ENCODE measurements around the gene MAPK8IP1. TPM values are rescaled to one million over a fixed set of nuclear protein-coding genes. Genes with fewer than 3 reads are reported as not detected.

MAPK8IP1 gene
- polyA plus RNA-seq, 1 donor (not counting 4 experiments of a cell fraction or from before 2014, with no cell fraction given), result 0.51 TPM

GRCh38 chr11:45877221-45877620 lies 8.2 kb upstream of the MAPK8IP1 start:
- no peak overlapping the region for H2AFZ ChIP-seq (ENCODE audit: control insufficient read depth, low read length)
- no peaks in the 10 kb centered on the region for H3K27me3 ChIP-seq (ENCODE audit: control insufficient read depth, extremely low read depth, insufficient read depth, low read length)
- H4K20me1 ChIP-seq (ENCODE audit: control insufficient read depth, extremely low read depth, insufficient read depth, low read length), result no peaks in the 10 kb centered on the region
- peaks cover 9% of the 10 kb centered on the region for H3K4me1 ChIP-seq (ENCODE audit: control insufficient read depth, extremely low read depth, insufficient read depth, low read length)
- H3K27ac ChIP-seq (ENCODE audit: control insufficient read depth, insufficient read depth, low read length), result no peak overlapping the region
- H3K9me3 ChIP-seq (ENCODE audit: control insufficient read depth, low read depth, low read length), result no peaks in the 10 kb centered on the region
- TF ChIP-seq CTCF (optimal IDR thresholded peaks at IDR 0.05 in 1 of 3, IDR thresholded peaks at IDR 0.05 in 1 of 3, conservative IDR thresholded peaks at IDR 0.05 in 1 of 3; ENCODE audit: extremely low read depth in 1 of 3, insufficient read depth in 2 of 3, low read length in 3 of 3), result no peak
- no peak for TF ChIP-seq EZH2 (IDR thresholded peaks at IDR 0.05; ENCODE audit: low read length)
- no peak for FAIRE-seq
- no peak for DNase-seq (ENCODE audit: low read depth, low spot score)
- H3K36me3 ChIP-seq (ENCODE audit: control insufficient read depth in 2 of 2, extremely low read depth in 1 of 2, insufficient read depth in 2 of 2, low read length in 2 of 2), result peaks cover 11 to 12% of the 10 kb centered on the region in 2 experiments
- dilution Hi-C loops (cut with MboI; ENCODE audit: extremely low pct_ligation_motif_present, low sequenced_read_pairs), result no loop called here
- H3K9ac ChIP-seq (ENCODE audit: control insufficient read depth, extremely low read depth, insufficient read depth, low read length), result no peak overlapping the region
- H3K4me2 ChIP-seq (ENCODE audit: control insufficient read depth, extremely low read depth, insufficient read depth, low read depth, low read length), result no peak overlapping the region
- H3K79me2 ChIP-seq (ENCODE audit: control insufficient read depth, insufficient read depth, low read length), result no peaks in the 10 kb centered on the region
- no peak overlapping the region for H3K4me3 ChIP-seq (ENCODE audit: control insufficient read depth in 2 of 3, extremely low read depth in 1 of 3, insufficient read depth in 2 of 3, low read depth in 1 of 3, low read length in 3 of 3)
- no peaks in the 10 kb centered on the region for H3K9me1 ChIP-seq (ENCODE audit: control insufficient read depth, extremely low read depth, insufficient read depth, low read length)

- TF ChIP-seq EZH2 (IDR thresholded peaks at IDR 0.05; ENCODE audit: low read length), result no peak
- TF ChIP-seq CTCF (optimal IDR thresholded peaks at IDR 0.05 in 1 of 3, IDR thresholded peaks at IDR 0.05 in 1 of 3, conservative IDR thresholded peaks at IDR 0.05 in 1 of 3; ENCODE audit: extremely low read depth in 1 of 3, insufficient read depth in 2 of 3, low read length in 3 of 3), result no peak
- no peaks in the 10 kb centered on the region for H3K79me2 ChIP-seq (ENCODE audit: control insufficient read depth, insufficient read depth, low read length)
- peaks cover 11 to 12% of the 10 kb centered on the region in 2 experiments for H3K36me3 ChIP-seq (ENCODE audit: control insufficient read depth in 2 of 2, extremely low read depth in 1 of 2, insufficient read depth in 2 of 2, low read length in 2 of 2)
- no peaks in the 10 kb centered on the region for H3K27me3 ChIP-seq (ENCODE audit: control insufficient read depth, extremely low read depth, insufficient read depth, low read length)
- H3K27ac ChIP-seq (ENCODE audit: control insufficient read depth, insufficient read depth, low read length), result no peak overlapping the region
- H3K9ac ChIP-seq (ENCODE audit: control insufficient read depth, extremely low read depth, insufficient read depth, low read length), result no peak overlapping the region
- H2AFZ ChIP-seq (ENCODE audit: control insufficient read depth, low read length), result no peak overlapping the region
- FAIRE-seq (no peak), DNase-seq (ENCODE audit: low read depth, low spot score) (no peak)
- H3K4me2 ChIP-seq (ENCODE audit: control insufficient read depth, extremely low read depth, insufficient read depth, low read depth, low read length), result no peak overlapping the region
- no peak overlapping the region for H3K4me3 ChIP-seq (ENCODE audit: control insufficient read depth in 2 of 3, extremely low read depth in 1 of 3, insufficient read depth in 2 of 3, low read depth in 1 of 3, low read length in 3 of 3)
- no peaks in the 10 kb centered on the region for H3K9me3 ChIP-seq (ENCODE audit: control insufficient read depth, low read depth, low read length)
- dilution Hi-C loops (cut with MboI; ENCODE audit: extremely low pct_ligation_motif_present, low sequenced_read_pairs), result no loop called here
- no peaks in the 10 kb centered on the region for H3K9me1 ChIP-seq (ENCODE audit: control insufficient read depth, extremely low read depth, insufficient read depth, low read length)
- peaks cover 5% of the 10 kb centered on the region for H3K4me1 ChIP-seq (ENCODE audit: control insufficient read depth, extremely low read depth, insufficient read depth, low read length)
- no peaks in the 10 kb centered on the region for H4K20me1 ChIP-seq (ENCODE audit: control insufficient read depth, extremely low read depth, insufficient read depth, low read length)
Observed at GRCh38 chr11:45877845-45878244, 7.6 kb upstream of the MAPK8IP1 start.

All from keratinocyte (primary cell).